ENCODE results near the gene RABL6. TPM values are rescaled to one million over a fixed set of nuclear protein-coding genes. Genes with fewer than 3 reads are reported as not detected.
"Not testable (repeated sequence)": the region's sequence is repeated elsewhere in the genome, so short reads cannot be mapped to it uniquely, and the experiment has no call there.

Gene RABL6
- polyA plus RNA-seq, 4 donors, result 75.5 to 114 (median 82.3) TPM

DNA sequence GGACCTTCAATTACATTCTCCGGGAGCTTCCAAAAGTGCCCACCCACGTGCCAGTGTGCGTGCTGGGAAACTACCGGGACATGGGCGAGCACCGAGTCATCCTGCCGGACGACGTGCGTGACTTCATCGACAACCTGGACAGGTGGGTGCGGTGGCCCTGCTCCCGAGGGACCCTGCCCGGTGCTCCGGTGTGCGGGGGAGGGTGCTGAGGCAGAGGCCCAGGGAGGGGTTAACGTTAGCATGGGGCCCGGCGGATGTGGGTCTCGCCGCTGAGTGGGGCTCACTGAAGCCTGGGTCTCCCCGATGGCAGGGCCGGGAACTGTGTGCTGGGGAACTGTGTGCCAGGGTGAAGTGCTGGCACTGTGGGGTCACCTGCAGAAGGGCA, 24.0 kb downstream of the RABL6 start:
- no peaks in the 10 kb centered on the region for H3K4me1 ChIP-seq (ENCODE audit: control insufficient read depth in 3 of 3, insufficient read depth in 2 of 3, low read depth in 1 of 3, low read length in 2 of 3)

DNA sequence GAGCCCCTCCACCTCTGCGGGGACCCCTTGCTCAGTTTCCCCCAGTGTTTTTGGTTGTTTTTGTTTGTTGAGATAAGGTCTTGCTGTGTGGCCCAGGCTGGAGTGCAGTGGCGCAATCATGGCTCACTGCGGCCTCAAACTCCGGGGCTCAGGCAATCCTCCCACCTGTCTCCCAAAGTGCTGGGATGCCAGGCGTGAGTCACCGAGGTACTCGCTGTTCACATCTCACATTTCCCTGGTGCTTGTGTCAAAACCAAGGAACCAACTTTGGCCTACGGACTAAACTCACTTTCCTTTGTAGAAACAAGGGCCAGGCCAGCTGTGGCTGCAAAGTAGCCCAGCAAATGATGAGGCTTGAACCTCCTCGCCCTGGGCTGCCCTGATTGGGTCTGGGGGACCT, 24.8 kb downstream of the RABL6 start:
- DNase-seq (no peak), FAIRE-seq (no peak)
- peaks cover 11 to 91% (median 21%) of the 10 kb centered on the region in 3 donors for H3K36me3 ChIP-seq (ENCODE audit: control insufficient read depth in 3 of 3, insufficient read depth in 2 of 3, low read depth in 1 of 3, low read length in 3 of 3)
- no peaks in the 10 kb centered on the region for H3K4me1 ChIP-seq (ENCODE audit: control insufficient read depth in 3 of 3, insufficient read depth in 2 of 3, low read depth in 1 of 3, low read length in 2 of 3)
- H3K4me3 ChIP-seq (ENCODE audit: low read depth in 1 of 3, low read length in 3 of 3), result no peak overlapping the region
- no peaks in the 10 kb centered on the region for H3K27me3 ChIP-seq (ENCODE audit: control insufficient read depth in 3 of 3, insufficient read depth in 3 of 3, low read length in 3 of 3)
- H3K27ac ChIP-seq (ENCODE audit: low read depth in 1 of 3, low read length in 2 of 3), result no peak overlapping the region
- H3K9me3 ChIP-seq (ENCODE audit: control insufficient read depth in 2 of 2, insufficient read depth in 1 of 2, low read depth in 1 of 2, low read length in 1 of 2), result no peaks in the 10 kb centered on the region
- 93 to 94% (median 93%) methylated on average over 8 to 9 of the region's 9 CpGs for WGBS, 3 donors

More for the DNA sequence above, 24.0 kb downstream of the RABL6 start:
- Histone ChIP-seq H3K27ac (ENCODE audit: low read depth in 1 of 3, low read length in 2 of 3) (no peak overlapping the region), H3K4me3 (ENCODE audit: low read depth in 1 of 3, low read length in 3 of 3) (no peak overlapping the region), H3K27me3 (ENCODE audit: control insufficient read depth in 3 of 3, insufficient read depth in 3 of 3, low read length in 3 of 3) (no peaks in the 10 kb centered on the region), H3K9me3 (ENCODE audit: control insufficient read depth in 2 of 2, insufficient read depth in 1 of 2, low read depth in 1 of 2, low read length in 1 of 2) (no peaks in the 10 kb centered on the region), H3K36me3 (ENCODE audit: control insufficient read depth in 3 of 3, insufficient read depth in 2 of 3, low read depth in 1 of 3, low read length in 3 of 3) (peaks cover 11 to 91% (median 23%) of the 10 kb centered on the region in 3 donors)
- FAIRE-seq, result no peak
- DNase-seq, result no peak
- 93% methylated on average over 22 to 23 of the region's 23 CpGs for WGBS, 3 donors

DNA sequence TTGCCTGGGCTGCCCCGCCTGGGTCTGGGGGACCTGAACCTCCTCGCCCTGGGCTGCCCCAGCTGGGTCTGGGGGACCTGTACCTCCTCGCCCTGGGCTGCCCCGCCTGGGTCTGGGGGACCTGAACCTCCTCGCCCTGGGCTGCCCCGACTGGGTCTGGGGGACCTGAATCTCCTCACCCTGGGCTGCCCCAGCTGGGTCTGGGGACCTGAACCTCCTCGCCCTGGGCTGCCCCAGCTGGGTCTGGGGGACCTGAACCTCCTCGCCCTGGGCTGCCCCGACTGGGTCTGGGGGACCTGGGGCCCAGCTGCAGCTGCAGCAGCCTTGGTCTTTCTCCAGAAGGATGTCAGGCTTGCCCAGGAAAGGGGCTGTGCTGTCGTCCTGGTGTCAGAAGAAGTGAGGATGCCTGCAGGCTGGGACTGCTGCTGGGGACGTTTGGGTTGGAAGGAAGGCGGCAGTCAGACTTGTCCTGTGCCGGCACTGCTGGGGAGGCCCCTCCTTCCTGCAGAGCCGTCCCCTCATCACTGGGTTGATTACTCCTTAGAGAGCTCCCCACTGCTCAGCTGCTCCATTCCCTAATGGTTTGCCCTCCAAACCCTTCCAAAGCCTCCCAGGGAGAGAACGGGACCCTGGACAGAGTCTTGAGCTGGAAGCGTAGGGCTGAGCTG, 25.8 kb downstream of the RABL6 start:
- WGBS, 3 donors, result 87 to 93% (median 91%) methylated on average over 15 to 16 of the region's 16 CpGs
- DNase-seq, result not testable (repeated sequence)

DNA sequence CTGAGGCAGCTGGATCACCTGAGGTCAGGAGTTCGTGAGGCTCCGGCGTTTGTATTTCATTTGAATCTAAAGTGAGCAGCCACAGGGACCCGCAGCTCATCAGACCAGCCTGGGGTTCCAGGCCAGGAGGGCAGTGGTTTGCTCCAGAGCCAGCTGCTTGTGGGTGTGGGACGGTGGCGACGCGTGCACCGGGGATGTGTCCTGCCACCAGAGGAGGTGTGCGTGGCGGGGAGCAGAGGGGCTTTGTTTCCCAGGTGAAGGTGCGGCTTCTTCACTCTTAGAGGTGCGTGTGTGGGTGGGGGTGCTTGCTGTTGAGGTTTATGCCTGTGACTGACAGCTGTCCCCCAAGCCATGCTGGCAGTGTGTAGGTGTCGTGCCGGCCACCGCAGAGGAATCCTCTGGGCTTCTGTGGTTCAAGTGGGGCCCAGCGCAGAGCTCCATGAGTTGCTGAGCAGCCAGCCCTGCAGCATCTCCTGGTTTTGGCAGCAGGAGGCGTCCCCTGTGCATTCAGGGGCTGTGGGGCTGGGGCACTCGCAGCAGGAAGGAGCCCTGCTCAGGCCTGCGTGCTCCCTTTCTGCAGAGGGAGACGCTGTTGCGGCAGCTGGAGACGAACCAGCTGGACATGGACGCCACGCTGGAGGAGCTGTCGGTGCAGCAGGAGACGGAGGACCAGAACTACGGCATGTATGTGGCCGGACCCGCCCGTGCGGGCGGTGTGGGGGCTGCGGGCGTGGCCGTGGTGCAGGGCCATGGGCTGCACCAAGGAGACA, 27.6 kb downstream of the RABL6 start:
- no peak overlapping the region for H3K27ac ChIP-seq (ENCODE audit: low read depth in 1 of 3, low read length in 2 of 3)
- H3K27me3 ChIP-seq (ENCODE audit: control insufficient read depth in 3 of 3, insufficient read depth in 3 of 3, low read length in 3 of 3), result no peaks in the 10 kb centered on the region
- WGBS, 3 donors, result 92 to 93% (median 92%) methylated on average over 34 to 36 of the region's 36 CpGs
- DNase-seq (no peak), FAIRE-seq (no peak)
- peaks cover 0 to 16% (median 0%) of the 10 kb centered on the region in 3 donors for H3K4me1 ChIP-seq (ENCODE audit: control insufficient read depth in 3 of 3, insufficient read depth in 2 of 3, low read depth in 1 of 3, low read length in 2 of 3)
- no peaks in the 10 kb centered on the region for H3K9me3 ChIP-seq (ENCODE audit: control insufficient read depth in 2 of 2, insufficient read depth in 1 of 2, low read depth in 1 of 2, low read length in 1 of 2)
- H3K4me3 ChIP-seq (ENCODE audit: low read depth in 1 of 3, low read length in 3 of 3), result no peak overlapping the region
- peaks cover 5 to 91% (median 23%) of the 10 kb centered on the region in 3 donors for H3K36me3 ChIP-seq (ENCODE audit: control insufficient read depth in 3 of 3, insufficient read depth in 2 of 3, low read depth in 1 of 3, low read length in 3 of 3)

More for the DNA sequence above, 25.8 kb downstream of the RABL6 start:
- H3K27me3 ChIP-seq (ENCODE audit: control insufficient read depth in 3 of 3, insufficient read depth in 3 of 3, low read length in 3 of 3); H3K27ac ChIP-seq (ENCODE audit: low read depth in 1 of 3, low read length in 2 of 3); H3K4me1 ChIP-seq (ENCODE audit: control insufficient read depth in 3 of 3, insufficient read depth in 2 of 3, low read depth in 1 of 3, low read length in 2 of 3); FAIRE-seq; H3K4me3 ChIP-seq (ENCODE audit: low read depth in 1 of 3, low read length in 3 of 3); H3K9me3 ChIP-seq (ENCODE audit: control insufficient read depth in 2 of 2, insufficient read depth in 1 of 2, low read depth in 1 of 2, low read length in 1 of 2): not testable (repeated sequence)
- peaks cover 10 to 91% (median 21%) of the 10 kb centered on the region in 3 donors for H3K36me3 ChIP-seq (ENCODE audit: control insufficient read depth in 3 of 3, insufficient read depth in 2 of 3, low read depth in 1 of 3, low read length in 3 of 3)

DNA sequence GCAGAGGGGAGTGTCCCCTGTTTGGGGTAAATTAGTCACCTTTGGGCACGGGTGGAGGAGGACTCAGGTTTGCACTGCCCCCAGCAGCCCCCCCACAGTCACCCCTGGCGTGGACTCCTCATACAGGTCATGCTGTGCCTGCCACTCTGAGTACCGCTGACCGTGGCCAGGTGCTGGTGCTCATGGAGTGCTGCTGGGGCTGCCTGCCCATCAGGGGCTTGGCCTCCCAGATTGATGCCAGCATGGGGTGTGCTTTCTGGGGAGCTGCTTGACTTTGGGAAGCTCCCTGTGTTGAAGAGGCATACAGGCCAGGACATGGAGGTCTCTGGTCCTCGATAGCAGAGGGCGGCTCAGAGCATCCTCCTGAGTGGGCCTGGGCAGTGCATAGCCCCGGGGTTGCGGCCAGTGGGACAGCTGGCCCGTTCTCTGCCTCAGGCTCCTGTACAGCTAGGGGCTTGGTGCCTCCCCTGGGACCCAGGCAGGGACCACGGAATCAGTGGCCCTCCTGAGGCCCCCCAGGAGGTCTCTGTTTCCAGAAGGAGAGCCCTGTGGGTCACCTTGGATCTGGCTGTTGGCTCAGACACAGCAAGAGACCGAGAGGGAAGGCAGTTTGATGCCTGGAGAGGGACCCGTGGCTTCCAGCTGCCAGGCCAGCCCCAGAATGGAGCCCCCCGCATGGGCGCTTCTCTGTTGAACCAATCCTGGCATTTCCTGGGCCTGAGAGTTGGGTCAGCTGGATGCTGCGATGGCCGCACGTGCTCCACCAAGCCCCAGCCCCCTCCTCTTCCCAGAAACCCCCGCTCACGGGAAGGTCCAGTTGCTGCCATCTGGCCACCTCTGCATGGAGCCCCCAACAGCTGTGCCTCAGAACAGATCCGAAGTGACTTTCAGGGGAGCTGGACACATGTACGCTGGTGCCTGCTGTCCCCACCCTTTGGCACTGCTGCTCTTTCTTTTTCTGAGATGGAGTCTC, 28.5 kb downstream of the RABL6 start:
- no peak overlapping the region for H3K27ac ChIP-seq (ENCODE audit: low read depth in 1 of 3, low read length in 2 of 3)
- no peak overlapping the region for H3K4me3 ChIP-seq (ENCODE audit: low read depth in 1 of 3, low read length in 3 of 3)
- 91 to 94% (median 93%) methylated on average over 19 to 21 of the region's 21 CpGs for WGBS, 3 donors
- H3K4me1 ChIP-seq (ENCODE audit: control insufficient read depth in 3 of 3, insufficient read depth in 2 of 3, low read depth in 1 of 3, low read length in 2 of 3), result peaks cover 0 to 24% (median 0%) of the 10 kb centered on the region in 3 donors
- H3K27me3 ChIP-seq (ENCODE audit: control insufficient read depth in 3 of 3, insufficient read depth in 3 of 3, low read length in 3 of 3), result no peaks in the 10 kb centered on the region
- peaks cover 5 to 88% (median 20%) of the 10 kb centered on the region in 3 donors for H3K36me3 ChIP-seq (ENCODE audit: control insufficient read depth in 3 of 3, insufficient read depth in 2 of 3, low read depth in 1 of 3, low read length in 3 of 3)
- FAIRE-seq (no peak), DNase-seq (no peak)
- H3K9me3 ChIP-seq (ENCODE audit: control insufficient read depth in 2 of 2, insufficient read depth in 1 of 2, low read depth in 1 of 2, low read length in 1 of 2), result no peaks in the 10 kb centered on the region

DNA sequence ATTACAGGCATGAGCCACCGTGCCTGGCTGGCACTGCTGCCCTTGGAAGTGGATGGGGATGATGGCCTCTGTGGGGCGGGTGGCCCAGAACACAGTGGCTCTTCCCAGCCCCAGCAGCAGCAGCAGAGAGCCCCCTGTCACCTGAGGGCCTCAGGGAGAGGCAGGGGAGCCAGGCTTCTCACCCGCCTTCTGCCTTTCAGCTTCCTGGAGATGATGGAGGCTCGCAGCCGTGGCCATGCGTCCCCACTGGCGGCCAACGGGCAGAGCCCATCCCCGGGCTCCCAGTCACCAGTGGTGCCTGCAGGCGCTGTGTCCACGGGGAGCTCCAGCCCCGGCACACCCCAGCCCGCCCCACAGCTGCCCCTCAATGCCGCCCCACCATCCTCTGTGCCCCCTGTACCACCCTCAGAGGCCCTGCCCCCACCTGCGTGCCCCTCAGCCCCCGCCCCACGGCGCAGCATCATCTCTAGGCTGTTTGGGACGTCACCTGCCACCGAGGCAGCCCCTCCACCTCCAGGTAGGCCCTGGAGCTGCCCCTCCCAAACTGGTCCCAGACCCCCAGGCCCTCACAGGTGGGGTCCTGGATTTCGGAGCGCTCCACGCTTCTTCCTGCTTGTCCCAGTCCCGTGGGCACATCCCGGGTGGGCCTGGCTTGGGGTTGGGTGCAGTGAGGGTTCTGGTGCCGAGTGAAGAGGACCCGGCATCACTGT, 29.6 kb downstream of the RABL6 start:
- no peaks in the 10 kb centered on the region for H3K27me3 ChIP-seq (ENCODE audit: control insufficient read depth in 3 of 3, insufficient read depth in 3 of 3, low read length in 3 of 3)
- DNase-seq (no peak), FAIRE-seq (no peak)
- H3K4me3 ChIP-seq (ENCODE audit: low read depth in 1 of 3, low read length in 3 of 3), result no peak overlapping the region
- H3K9me3 ChIP-seq (ENCODE audit: control insufficient read depth in 2 of 2, insufficient read depth in 1 of 2, low read depth in 1 of 2, low read length in 1 of 2), result no peaks in the 10 kb centered on the region
- no peak overlapping the region for H3K27ac ChIP-seq (ENCODE audit: low read depth in 1 of 3, low read length in 2 of 3)
- peaks cover 2 to 77% (median 19%) of the 10 kb centered on the region in 3 donors for H3K36me3 ChIP-seq (ENCODE audit: control insufficient read depth in 3 of 3, insufficient read depth in 2 of 3, low read depth in 1 of 3, low read length in 3 of 3)
- 91 to 93% (median 92%) methylated on average over 22 to 27 of the region's 27 CpGs for WGBS, 3 donors
- peaks cover 0 to 35% (median 4%) of the 10 kb centered on the region in 3 donors for H3K4me1 ChIP-seq (ENCODE audit: control insufficient read depth in 3 of 3, insufficient read depth in 2 of 3, low read depth in 1 of 3, low read length in 2 of 3)

DNA sequence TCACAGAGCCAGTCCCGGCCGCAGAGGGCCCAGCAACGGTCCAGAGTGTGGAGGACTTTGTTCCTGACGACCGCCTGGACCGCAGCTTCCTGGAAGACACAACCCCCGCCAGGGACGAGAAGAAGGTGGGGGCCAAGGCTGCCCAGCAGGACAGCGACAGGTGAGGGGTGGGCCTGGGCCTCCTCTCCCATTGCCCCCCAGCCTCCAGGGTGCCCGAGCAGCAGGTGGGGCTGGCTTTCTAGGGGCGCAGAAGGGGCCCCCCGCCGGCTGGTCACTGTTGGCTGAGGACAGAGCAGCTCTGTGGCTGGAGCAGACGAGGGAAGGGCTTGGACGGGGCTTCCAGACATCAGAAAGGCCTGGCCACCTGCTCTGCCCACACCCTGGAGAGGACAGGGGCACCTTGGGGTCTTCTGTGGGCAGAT, 30.1 kb downstream of the RABL6 start:
- H3K27ac ChIP-seq (ENCODE audit: low read depth in 1 of 3, low read length in 2 of 3); H3K9me3 ChIP-seq (ENCODE audit: control insufficient read depth in 2 of 2, insufficient read depth in 1 of 2, low read depth in 1 of 2, low read length in 1 of 2); DNase-seq; H3K4me3 ChIP-seq (ENCODE audit: low read depth in 1 of 3, low read length in 3 of 3); H3K27me3 ChIP-seq (ENCODE audit: control insufficient read depth in 3 of 3, insufficient read depth in 3 of 3, low read length in 3 of 3); FAIRE-seq: not testable (repeated sequence)
- 85 to 88% (median 88%) methylated on average over 14 to 15 of the region's 15 CpGs for WGBS, 3 donors
- peaks cover 0 to 40% (median 4%) of the 10 kb centered on the region in 3 donors for H3K4me1 ChIP-seq (ENCODE audit: control insufficient read depth in 3 of 3, insufficient read depth in 2 of 3, low read depth in 1 of 3, low read length in 2 of 3)
- H3K36me3 ChIP-seq (ENCODE audit: control insufficient read depth in 3 of 3, insufficient read depth in 2 of 3, low read depth in 1 of 3, low read length in 3 of 3), result peaks cover 2 to 71% (median 19%) of the 10 kb centered on the region in 3 donors
